ENCODE data around the gene DNAH8.
A peak's percentile ranks its signal among the peaks of the same experiment; 100 is the strongest.

Gene DNAH8

GRCh38 chr6:38738261-38738660 is 23.1 kb downstream of the DNAH8 start:
- H3K27ac ChIP-seq, result no peak overlapping the region

GRCh38 chr6:38739532-38739931 is 24.4 kb downstream of the DNAH8 start:
- no peak overlapping the region for H3K4me3 ChIP-seq
- H3K27ac ChIP-seq, result no peak overlapping the region

More at GRCh38 chr6:38738261-38738660, 23.1 kb downstream of the DNAH8 start:
- H3K4me3 ChIP-seq, result no peak overlapping the region

- H3K27ac ChIP-seq, result no peak overlapping the region
- no peak overlapping the region for H3K4me3 ChIP-seq
Observed at GRCh38 chr6:38749473-38749872, 34.4 kb downstream of the DNAH8 start.

- Histone ChIP-seq H3K4me3 (no peak overlapping the region), H3K27ac (no peak overlapping the region)
Observed at GRCh38 chr6:38750968-38751615, 36.0 kb downstream of the DNAH8 start.

GRCh38 chr6:38753707-38754106 is 38.6 kb downstream of the DNAH8 start:
- Histone ChIP-seq H3K4me3 (no peak overlapping the region), H3K27ac (no peak overlapping the region)

GRCh38 chr6:38755207-38755606 is 40.1 kb downstream of the DNAH8 start:
- peak overlapping the region in 14 of 21 experiments; percentile 41 to 76 (median 60) for H3K27ac ChIP-seq

GRCh38 chr6:38755874-38756273 is 40.8 kb downstream of the DNAH8 start:
- Histone ChIP-seq H3K4me3 (no peak overlapping the region), H3K27ac (peak overlapping the region in 14 of 21 experiments; percentile 41 to 76 (median 60))

More at GRCh38 chr6:38755207-38755606, 40.1 kb downstream of the DNAH8 start:
- H3K4me3 ChIP-seq, result no peak overlapping the region

- no peak overlapping the region for H3K4me3 ChIP-seq
- no peak overlapping the region for H3K27ac ChIP-seq
Observed at GRCh38 chr6:38760097-38760496, 45.0 kb downstream of the DNAH8 start.

- H3K27ac ChIP-seq, result no peak overlapping the region
- H3K4me3 ChIP-seq, result no peak overlapping the region
Observed at GRCh38 chr6:38762848-38763247, 47.7 kb downstream of the DNAH8 start.

- no peak overlapping the region for H3K4me3 ChIP-seq
Observed at GRCh38 chr6:38767560-38767959, 52.4 kb downstream of the DNAH8 start.

GRCh38 chr6:38773338-38773737 is 58.2 kb downstream of the DNAH8 start:
- no peak overlapping the region for H3K4me3 ChIP-seq
- no peak overlapping the region for H3K27ac ChIP-seq

More at GRCh38 chr6:38767560-38767959, 52.4 kb downstream of the DNAH8 start:
- no peak overlapping the region for H3K27ac ChIP-seq

GRCh38 chr6:38774929-38775707 is 60.0 kb downstream of the DNAH8 start:
- no peak overlapping the region for H3K27ac ChIP-seq

GRCh38 chr6:38775870-38776269 is 60.8 kb downstream of the DNAH8 start:
- H3K27ac ChIP-seq, result no peak overlapping the region
- no peak overlapping the region for H3K4me3 ChIP-seq

More at GRCh38 chr6:38774929-38775707, 60.0 kb downstream of the DNAH8 start:
- H3K4me3 ChIP-seq, result no peak overlapping the region

GRCh38 chr6:38776515-38776914 is 61.4 kb downstream of the DNAH8 start:
- Histone ChIP-seq H3K27ac (no peak overlapping the region), H3K4me3 (no peak overlapping the region)

- Histone ChIP-seq H3K27ac (no peak overlapping the region), H3K4me3 (no peak overlapping the region)
Observed at GRCh38 chr6:38779310-38780062, 64.4 kb downstream of the DNAH8 start.

- no peak overlapping the region for H3K4me3 ChIP-seq
- no peak overlapping the region for H3K27ac ChIP-seq
Observed at GRCh38 chr6:38782616-38783015, 67.5 kb downstream of the DNAH8 start.

- no peak overlapping the region for H3K27ac ChIP-seq
- no peak overlapping the region for H3K4me3 ChIP-seq
Observed at GRCh38 chr6:38783443-38784228, 68.5 kb downstream of the DNAH8 start.

- H3K4me3 ChIP-seq, result no peak overlapping the region
- H3K27ac ChIP-seq, result no peak overlapping the region
Observed at GRCh38 chr6:38784506-38785235, 69.6 kb downstream of the DNAH8 start.

GRCh38 chr6:38786486-38786885 is 71.4 kb downstream of the DNAH8 start:
- no peak overlapping the region for H3K27ac ChIP-seq

More at GRCh38 chr6:38786486-38786885, 71.4 kb downstream of the DNAH8 start:
- no peak overlapping the region for H3K4me3 ChIP-seq
